Ecto neural progenitor cell (in vitro differentiated cells): Measurements from ENCODE around the gene UROC1.
A peak's percentile ranks its signal among the peaks of the same experiment; 100 is the strongest.
"Not testable (repeated sequence)": the region's sequence is repeated elsewhere in the genome, so short reads cannot be mapped to it uniquely, and the experiment has no call there.

Experiments
- DNase-seq: peaks from one replicate; pipeline ENCODE4 v3.0.0-alpha.2; 2018; ENCODE audit warnings: low spot score

Gene UROC1

DNA sequence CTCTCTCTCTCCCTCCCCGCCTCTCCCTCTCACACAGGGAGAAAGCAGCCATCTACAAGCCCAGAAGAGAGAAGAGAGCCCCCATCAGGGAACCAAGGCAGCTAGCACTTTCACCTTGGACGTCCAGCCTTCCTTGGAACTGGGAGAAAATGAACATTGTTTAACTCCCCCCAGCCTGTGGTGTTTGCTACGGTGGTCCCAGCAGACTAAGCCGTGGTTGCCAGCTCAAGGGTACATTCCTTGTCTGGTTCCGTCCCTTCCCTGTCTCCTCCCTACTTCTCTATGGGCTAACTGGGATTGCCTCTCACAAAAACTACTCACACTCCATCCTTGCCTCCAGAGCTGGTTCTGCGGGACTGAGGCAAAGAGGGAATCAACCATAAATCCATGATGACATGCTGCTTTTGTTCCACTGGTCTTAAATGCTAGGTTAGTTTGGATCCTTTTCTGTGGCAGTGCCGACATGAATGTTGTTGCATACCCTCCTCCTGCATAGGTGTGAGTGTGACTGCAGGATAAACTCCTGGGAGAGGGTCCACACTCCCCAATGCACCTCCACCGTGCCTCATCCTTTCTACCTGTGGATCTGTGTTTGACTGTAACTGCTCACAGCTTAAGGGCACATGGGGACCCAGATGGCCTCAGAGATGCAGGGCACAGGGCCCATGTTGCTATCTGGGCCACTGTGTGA lies 29.1 kb upstream of the UROC1 start:
- DNase-seq = peak; percentile 36

DNA sequence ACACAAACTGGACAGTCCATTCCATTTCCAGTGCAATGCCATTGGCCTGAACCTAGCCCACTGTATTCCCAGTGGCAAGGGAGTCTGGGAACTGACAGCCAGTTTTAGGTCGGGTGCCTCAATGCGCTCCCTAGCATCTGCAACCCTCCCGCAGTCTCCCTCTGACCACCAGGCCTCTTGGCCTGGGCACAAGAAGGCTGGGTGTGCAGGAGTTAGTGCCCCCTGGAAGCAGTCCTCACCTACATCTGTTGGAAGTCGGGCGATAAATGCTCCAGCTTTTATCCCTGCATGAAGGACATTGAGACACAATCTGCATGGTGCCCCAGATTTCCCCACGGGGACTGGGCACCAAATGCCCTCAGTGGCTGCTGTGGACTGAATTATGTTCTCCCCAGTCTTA lies 28.4 kb upstream of the UROC1 start:
- DNase-seq = peak; percentile 20

DNA sequence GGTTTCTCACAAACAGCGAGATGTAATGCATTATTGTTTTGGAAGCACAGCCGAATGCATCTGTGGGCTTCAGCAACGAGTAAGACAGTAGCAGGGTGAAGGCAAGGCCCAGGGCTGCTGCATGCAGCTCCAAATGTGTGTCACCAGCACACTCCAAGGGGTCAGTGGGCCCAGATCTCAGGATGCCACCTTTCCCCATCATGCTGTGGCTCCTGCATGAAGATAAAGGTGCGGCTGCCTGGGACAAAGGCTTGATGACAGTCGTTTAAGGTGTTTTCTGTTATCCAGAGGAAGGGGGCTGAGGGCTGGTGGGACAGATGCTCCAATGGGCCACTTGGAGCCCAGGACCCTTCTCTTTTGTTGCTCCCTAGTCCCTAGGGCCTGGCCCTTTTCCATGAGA lies 28.0 kb upstream of the UROC1 start:
- peak; percentile 34 for DNase-seq

DNA sequence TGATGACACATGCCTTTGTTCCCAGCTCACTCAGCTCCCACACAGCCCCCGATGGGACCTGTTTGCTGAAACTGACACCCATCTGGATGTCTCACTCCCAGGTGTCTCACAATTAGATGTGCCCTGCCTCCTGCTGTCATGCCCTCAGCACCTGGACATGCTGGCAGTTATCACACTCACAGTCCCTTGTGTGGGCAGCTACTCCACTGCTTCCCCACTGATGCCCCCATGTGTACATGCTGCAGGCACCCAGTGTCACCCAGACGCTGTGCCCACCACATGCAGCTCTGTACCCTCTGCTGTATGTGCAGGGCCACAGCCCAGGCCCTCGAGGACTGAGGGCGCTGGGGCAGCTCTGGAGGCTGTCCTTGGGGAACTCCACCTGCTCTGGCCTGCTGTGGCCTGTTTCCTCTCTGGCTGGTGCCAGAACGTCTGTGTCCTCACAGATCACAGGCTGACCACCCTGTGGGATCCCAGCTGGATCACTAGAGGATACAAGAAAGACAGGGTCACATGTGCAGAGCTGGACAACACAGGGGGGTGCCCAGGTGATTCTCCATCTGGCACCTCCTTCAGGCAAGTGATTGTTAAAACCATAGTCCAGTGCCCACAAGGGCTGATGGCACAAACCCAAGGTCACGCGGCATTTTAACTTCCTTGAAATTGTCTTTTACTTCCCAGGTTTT lies 27.2 kb upstream of the UROC1 start:
- peak; percentile 32 for DNase-seq

DNA sequence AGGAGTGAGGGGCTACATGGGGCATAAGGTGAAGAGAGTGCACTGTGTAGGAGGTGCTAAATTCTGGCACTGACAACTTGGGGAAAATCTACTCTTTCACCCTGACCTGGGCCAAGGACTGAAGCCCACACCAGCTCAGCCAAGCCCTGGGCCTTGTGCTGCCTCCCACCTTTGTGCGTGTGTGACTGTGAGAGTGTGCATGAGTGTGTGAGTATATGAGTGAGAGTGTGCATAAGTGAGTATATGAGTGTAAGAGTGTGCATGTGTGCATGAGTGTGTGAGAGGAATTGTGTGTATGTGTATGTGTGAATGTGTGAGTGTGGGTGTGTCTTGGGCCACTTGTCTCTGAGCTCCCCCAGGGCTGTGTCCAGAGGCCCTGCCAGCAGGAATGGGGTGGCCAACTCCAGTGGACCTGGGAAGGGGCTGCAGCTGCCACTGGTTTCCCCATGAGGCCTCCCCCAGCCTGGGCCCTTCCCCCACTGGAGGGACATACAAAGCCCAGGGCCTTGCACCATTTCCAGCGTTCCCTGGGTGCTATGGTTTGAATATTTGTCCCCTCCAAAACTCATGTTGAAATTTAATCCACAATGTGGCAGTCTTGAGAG lies 26.0 kb upstream of the UROC1 start:
- peak; percentile 36 for DNase-seq

DNA sequence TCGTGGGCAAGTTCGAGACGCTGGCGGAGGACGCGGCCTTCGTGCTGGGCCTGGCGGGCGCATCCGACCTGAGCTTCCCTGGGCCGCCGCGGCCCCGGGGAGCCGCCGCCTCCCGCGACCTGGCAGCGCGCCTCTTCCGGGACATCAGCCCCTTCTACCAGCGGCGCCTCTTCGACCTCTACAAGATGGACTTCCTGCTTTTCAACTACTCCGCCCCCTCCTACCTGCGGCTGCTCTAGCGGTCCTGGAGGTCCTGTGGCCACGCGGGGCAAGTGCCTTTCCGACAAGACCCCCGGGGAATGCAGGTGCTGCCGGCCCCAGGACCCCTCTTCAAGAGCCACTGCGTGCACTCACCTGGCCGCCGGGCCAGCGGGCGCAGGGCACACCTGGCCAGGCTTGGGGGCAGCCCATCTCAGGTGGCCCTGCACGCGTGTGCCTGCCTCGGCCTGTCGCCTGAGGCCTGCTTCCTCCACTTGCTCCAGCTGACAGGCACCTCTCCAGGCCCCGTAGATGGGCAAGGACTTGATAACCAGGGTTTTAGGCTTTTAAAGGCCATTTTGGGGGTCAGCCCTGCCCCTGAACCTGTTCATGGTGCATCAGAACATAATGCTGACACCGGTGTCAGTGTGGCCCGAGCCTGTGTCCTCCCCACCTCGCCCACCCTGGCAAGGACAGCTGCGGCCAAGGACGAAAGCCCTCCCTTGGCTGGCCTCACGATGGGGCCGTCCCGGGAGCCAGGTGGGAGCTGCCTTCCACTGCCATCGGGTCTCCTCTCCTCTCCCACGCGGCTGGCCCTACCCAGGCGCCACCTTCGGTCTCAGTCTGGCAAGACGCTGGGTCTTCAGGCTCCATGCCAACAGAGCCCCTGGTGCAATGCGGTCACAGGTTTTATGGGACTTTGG lies 25.0 kb upstream of the UROC1 start:
- peak; percentile 37 for DNase-seq

DNA sequence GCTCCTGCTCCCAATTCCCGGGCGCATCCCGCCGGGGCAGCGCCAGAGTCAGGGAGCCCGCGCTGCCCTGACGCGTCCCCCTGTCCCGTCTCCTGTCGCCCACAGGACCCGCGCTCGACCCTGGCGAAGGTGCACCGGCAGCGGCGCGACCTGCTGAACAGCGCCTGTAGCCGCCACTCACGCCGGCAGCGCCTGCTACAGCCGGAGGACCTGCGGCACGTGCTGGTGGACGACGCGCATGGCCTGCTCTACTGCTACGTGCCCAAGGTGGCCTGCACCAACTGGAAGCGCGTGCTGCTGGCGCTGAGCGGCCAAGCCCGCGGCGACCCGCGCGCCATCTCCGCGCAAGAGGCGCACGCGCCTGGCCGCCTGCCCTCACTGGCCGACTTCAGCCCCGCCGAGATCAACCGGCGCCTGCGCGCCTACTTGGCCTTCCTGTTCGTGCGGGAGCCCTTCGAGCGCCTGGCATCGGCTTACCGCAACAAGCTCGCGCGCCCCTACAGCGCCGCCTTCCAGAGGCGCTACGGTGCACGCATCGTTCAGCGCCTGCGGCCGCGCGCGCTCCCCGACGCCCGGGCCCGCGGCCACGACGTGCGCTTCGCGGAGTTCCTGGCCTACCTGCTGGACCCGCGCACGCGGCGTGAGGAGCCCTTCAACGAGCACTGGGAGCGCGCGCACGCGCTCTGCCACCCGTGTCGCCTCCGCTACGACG lies 24.2 kb upstream of the UROC1 start:
- DNase-seq = peak; percentile 39

DNA sequence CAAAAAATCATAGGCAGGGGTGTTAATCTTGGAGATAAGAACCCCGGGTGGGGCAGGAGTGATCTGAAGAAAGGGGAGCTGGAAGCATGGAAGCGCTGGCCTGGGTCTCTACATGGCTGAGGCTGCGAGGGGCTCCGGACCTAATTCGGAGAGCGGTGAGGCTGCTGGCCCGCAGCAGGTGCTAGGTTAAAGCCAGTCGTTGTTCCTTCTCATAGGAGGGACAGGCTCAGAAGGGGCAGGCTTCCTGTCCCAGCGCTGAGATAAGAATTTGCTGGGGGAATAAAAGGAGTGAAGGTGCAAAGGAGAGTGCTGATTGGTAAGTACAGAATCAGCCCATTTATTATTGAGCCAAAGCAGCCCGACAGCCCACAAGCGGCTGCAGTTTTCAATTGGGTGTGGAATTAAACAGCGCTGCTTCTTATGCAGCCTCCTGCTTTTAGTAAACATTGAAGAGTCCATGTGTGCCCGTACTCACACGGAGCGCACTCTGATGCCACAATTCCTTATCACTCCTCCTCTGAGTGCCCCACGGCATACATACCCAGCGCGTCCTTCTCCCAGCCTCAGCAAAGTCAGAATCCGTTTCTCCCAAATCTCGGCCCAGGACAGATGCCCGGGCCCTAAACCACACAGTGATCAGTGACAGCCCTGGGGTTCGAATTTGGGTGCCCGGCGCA lies 23.5 kb upstream of the UROC1 start:
- peak; percentile 32 for DNase-seq

DNA sequence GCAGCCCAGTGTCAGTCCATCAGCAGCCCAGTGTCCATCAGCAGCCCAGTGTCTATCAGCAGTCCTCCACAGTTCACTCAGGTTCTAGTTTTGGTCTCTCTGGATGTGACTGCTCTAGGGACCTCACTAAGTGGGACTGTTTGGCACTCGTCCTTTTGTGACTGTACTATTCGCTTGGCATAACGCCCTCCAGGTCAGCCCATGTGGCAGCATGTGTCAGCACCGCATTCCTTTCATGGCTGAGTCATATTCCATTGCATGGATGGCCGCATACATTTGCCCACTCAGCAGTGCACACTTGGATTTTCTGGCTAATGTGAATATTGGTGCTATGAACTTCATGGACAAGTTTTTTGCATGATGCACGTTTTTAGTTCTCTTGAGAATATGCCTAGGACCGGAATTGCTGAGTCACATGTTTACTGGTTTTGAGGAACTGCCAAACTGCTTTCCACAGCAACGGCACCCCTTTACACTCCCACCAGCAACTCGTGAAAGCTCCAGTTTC lies 22.8 kb upstream of the UROC1 start:
- DNase-seq = peak; percentile 28

DNA sequence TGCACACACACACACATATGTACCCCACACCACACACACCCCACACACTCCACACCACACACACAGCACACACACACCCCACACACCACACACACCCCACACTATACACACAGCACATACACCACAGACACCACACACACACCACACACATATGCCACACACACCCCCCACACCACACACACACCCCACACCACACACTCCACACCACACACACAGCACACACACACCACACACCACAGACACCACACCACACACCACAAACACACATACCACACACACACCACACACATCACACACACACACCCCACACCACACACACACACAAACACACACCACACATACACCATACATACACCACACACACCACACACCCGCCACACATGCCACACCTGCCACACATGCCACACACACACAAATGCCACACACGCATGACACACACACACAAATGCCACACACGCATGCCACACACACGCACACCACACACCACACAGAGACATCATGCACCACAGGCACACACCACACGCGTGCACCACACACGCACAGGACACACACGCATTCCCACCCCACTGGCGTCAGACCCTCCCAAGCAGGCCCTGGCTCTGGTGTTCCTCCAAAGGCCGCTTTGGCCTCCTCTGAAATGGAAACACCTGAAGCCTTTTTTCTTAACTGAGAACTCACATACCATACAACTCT lies 22.1 kb upstream of the UROC1 start:
- DNase-seq = peak; percentile 37

DNA sequence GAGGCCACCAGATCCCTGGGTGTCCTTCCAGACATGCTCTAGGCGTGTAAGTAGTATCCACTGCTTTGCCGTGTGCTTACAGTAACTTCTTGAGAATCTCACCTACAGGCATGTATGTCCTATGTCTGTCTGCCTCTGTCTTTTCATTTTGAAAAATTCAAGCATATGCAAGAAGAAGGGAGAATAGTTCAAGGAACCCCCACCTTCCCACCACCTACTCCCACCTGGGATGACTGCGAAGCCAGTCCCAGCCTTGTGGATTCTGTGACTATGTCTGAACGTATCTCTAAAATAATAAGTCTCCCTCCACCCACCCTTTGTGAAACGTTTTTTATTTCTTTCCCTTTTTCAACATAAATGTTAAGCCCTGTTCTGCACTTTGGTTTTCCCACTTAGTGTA lies 21.4 kb upstream of the UROC1 start:
- no peak for DNase-seq

DNA sequence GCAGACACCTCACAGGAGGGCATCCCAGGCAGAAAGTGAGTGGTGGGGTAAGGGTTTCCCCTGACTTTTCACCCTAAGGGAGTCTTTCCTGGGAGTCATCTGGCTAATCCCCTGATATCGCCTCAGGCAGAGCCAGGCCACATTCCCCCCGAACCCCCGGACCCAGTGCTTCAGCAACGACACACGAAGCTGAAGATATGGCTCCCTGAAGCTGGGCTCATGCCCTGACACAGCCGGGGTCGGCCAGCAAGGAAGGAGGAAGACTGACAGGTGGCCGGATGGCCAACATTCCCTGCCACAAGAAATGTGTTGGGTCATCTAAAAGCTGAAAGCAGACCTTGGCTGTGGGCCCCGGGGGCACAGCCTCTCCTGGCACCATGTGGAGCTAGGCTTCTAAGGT lies 20.7 kb upstream of the UROC1 start:
- DNase-seq = peak; percentile 45

DNA sequence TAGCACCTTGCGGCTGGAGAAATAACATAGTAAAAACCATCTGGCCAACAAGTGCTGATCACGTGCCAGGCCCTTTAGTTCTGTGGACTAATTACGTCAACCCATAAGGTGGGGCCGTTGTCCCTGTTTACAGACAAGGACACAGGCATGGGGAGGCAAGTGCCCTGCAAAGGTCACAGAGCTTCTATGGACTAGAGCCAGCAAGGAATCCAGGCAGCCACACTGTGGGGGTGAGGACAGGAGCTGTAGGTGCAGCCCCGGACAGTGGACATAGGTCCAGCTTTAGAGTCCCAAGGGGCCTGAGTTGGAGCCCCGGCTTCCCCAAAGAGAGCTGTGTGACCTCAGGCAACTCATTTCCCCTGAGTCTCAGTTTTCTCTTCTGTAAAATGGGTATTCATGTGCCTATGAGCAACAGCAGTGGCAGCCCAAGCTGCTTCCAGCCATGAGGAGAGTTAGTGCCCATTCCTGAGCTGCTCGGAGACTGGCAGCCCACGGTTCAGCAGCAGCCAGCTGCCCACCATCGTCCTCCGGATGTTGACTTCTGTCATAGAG lies 20.2 kb upstream of the UROC1 start:
- DNase-seq = peak; percentile 33

DNA sequence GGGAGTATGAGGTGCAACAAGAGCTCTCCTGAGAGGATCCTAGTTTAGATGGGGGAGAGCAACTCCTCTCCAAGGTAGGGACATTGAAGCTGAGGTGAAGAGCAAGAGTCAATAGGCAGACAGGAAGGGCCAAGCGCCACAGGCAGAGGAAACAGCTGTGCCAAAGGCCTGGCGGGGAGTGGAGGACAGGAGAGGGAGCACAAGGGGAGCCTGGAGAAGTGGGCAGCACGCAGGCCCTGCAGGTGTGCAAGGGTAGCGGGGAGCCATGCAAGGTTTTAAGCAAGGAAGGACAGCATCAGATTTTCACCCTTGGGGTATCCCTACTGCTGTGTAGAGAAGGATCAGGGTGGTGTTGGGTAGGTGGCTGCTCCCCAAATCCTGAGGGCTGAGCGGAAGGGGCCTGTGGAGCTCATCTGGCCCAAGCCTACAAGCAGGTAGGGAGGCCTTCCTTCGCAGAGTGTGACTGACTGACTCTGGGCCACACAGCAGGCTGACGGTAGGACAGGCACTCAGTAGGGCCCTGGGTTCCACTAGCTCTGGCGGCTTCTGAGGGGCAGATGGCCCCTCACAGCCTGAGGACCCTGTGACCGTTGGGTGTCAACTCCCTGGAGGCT lies 19.6 kb upstream of the UROC1 start:
- no peak for DNase-seq

DNA sequence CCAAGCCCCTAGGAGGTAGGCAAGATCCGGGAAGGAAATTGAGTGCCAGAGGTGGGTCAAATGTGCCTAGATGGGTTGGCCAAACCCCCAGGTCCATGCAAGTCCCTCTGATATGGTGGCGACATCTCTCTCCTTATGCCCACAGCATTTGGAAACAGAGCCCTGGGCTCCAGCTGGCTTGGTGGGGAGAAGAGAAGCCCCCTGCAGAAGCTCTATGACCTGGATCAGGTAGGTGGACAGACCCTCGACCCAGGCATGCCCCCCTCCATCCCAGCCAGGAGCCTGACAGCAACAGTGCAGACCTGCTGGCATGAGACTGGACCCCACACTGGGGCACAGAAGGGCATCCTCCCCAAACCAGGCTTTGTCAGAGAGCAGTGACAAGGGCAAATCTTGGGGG lies 18.6 kb upstream of the UROC1 start:
- DNase-seq = no peak

DNA sequence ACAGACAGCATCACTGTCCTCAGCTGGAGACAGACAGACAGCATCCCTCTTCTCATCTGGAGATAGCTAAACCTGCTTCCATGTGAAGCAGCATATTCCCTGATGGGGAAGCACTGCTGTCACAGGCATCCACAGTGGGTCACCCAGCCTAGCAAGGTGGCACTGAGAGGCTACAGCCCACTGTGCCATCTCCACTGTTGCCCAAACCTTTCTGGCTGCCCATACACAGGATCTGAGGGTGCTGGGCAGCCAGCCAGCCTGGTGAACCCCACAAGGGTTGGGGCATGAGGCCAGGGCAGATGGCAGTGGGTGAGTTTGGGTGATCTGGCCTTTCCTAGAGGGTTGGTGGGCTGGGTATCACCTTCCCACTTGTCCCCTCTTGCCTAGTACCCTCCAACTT lies 18.1 kb upstream of the UROC1 start:
- DNase-seq = no peak

DNA sequence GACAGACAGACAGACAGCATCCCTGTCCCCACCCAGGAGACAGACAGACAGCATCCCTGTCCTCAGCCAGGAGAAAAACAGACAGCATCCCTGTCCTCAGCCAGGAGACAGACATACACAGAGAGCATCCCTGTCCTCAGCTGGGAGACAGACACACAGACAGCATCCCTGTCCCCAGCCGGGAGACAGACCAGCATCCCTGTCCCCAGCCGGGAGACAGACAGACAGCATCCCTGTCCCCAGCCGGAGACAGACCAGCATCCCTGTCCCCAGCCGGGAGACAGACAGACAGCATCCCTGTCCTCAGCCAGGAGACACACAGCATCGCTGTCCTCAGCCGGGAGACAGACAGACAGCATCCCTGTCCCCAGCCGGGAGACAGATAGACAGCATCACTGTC lies 17.1 kb upstream of the UROC1 start:
- not testable (repeated sequence) for DNase-seq

DNA sequence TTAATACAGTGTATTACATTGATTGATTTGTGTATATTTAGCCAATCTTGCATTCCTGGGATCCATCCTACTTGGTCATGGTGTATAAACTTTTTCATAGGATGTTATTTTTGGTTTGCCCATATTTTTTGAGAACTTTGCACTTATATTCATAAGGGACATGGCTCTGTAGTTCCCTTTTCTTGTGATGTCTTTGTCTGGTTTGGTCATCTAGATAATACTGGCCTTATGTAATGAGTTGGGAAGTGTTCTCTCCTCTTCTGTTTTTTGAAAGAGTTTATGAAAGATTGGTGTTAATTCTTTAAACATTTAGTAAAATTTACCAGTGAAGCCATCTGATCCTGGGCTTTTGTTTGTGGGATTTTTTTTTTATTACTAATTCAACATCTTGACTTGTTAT lies 15.9 kb upstream of the UROC1 start:
- DNase-seq = no peak

DNA sequence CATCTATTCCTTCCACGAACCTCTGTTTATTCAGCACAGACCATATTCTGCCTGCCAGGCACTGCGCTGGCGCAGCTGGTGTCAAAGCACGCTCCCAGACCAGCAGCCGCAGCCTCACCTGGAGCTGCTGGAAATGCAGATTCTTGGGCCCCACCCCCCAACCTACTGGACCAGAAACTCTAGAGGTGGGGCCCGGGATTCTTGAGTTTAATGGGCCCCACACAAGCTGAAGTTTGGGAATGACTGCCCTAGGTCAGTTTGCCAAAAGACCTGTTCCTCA lies 13.4 kb upstream of the UROC1 start:
- DNase-seq = no peak
